ENCODE results near the gene MPRIP. TPM values are rescaled to one million over a fixed set of nuclear protein-coding genes. Genes with fewer than 3 reads are reported as not detected.

Gene MPRIP
- total RNA-seq, 6 experiments from 2014 or later = 39.0 to 97.6 (median 76.7) TPM

GRCh38 chr17:17044846-17045561 lies 2.7 kb downstream of the MPRIP start:
- intact Hi-C loops (cut with DNase I) = no loop called here
- Histone ChIP-seq H3K4me3 (no peak overlapping the region), H3K27me3 (no peaks in the 10 kb centered on the region), H3K27ac (peak overlapping the region in 2 of 3 donors; percentile 27 to 82), H3K36me3 (no peaks in the 10 kb centered on the region), H3K4me1 (peaks cover 0 to 39% (median 19%) of the 10 kb centered on the region in 4 donors), H3K9me3 (no peaks in the 10 kb centered on the region)
- TF ChIP-seq POLR2A (IDR thresholded peaks at IDR 0.05) = peak; percentile 12
- no peak for TF ChIP-seq CTCF (IDR thresholded peaks at IDR 0.05)
- peak in 2 of 3 donors; percentile 37 to 45 for DNase-seq
- WGBS (ENCODE audit: insufficient coverage, low coverage, low lambda C conversion rate, missing lambda C conversion rate) = 13% methylated on average over 6 of the region's 6 CpGs
- peak in 1 of 4 donors; percentile 4 for ATAC-seq

GRCh38 chr17:17048106-17048505 lies 5.8 kb downstream of the MPRIP start:
- peaks cover 2 to 57% (median 26%) of the 10 kb centered on the region in 4 donors for H3K4me1 ChIP-seq
- no peaks in the 10 kb centered on the region for H3K27me3 ChIP-seq
- H3K4me3 ChIP-seq = no peak overlapping the region
- H3K36me3 ChIP-seq = no peaks in the 10 kb centered on the region
- H3K27ac ChIP-seq = no peak overlapping the region
- intact Hi-C loops (cut with DNase I) = no loop called here
- H3K9me3 ChIP-seq = no peaks in the 10 kb centered on the region
- no peak for ATAC-seq
- DNase-seq = peak in 1 of 3 donors; percentile 19
- TF ChIP-seq POLR2A (IDR thresholded peaks at IDR 0.05) (no peak), CTCF (IDR thresholded peaks at IDR 0.05) (no peak)
- WGBS (ENCODE audit: insufficient coverage, low coverage, low lambda C conversion rate, missing lambda C conversion rate) = 82% methylated on average over 6 of the region's 6 CpGs

- ATAC-seq = peak in 1 of 4 donors; percentile 6
- no peak for TF ChIP-seq POLR2A (IDR thresholded peaks at IDR 0.05)
- no peak for TF ChIP-seq CTCF (IDR thresholded peaks at IDR 0.05)
- 80% methylated on average over 15 of the region's 15 CpGs for whole genome bisulfite sequencing (ENCODE audit: insufficient coverage, low coverage, low lambda C conversion rate, missing lambda C conversion rate)
These were observed 8.4 kb downstream of the MPRIP start for GRCh38 chr17:17050346-17051345.

GRCh38 chr17:17051380-17051779 lies 9.1 kb downstream of the MPRIP start:
- no peak overlapping the region for H3K4me3 ChIP-seq
- peak overlapping the region in 1 of 3 donors; percentile 46 for H3K27ac ChIP-seq
- ATAC-seq (peak in 1 of 4 donors; percentile 62), DNase-seq (no peak)
- H3K36me3 ChIP-seq = no peaks in the 10 kb centered on the region
- intact Hi-C loops (cut with DNase I) = no loop called here
- H3K4me1 ChIP-seq = peaks cover 0 to 34% (median 17%) of the 10 kb centered on the region in 4 donors
- no peaks in the 10 kb centered on the region for H3K9me3 ChIP-seq
- no peaks in the 10 kb centered on the region for H3K27me3 ChIP-seq
- TF ChIP-seq POLR2A (IDR thresholded peaks at IDR 0.05) (no peak), CTCF (IDR thresholded peaks at IDR 0.05) (no peak)
- 59% methylated on average over 3 of the region's 6 CpGs for WGBS (ENCODE audit: insufficient coverage, low coverage, low lambda C conversion rate, missing lambda C conversion rate)

More at GRCh38 chr17:17050346-17051345, 8.4 kb downstream of the MPRIP start:
- DNase-seq = no peak
- intact Hi-C loops (cut with DNase I) = no loop called here
- Histone ChIP-seq H3K36me3 (no peaks in the 10 kb centered on the region), H3K9me3 (no peaks in the 10 kb centered on the region), H3K27me3 (no peaks in the 10 kb centered on the region), H3K27ac (peak overlapping the region in 1 of 3 donors; percentile 46), H3K4me3 (no peak overlapping the region), H3K4me1 (peaks cover 0 to 36% (median 17%) of the 10 kb centered on the region in 4 donors)
